KMS-11 (cell line): ENCODE data around the gene ARL4D.

Experiments
- H2AFZ ChIP-seq: fragments of 200-600 bp; sonication (generic); 2 replicates; pipeline ENCODE4 v1.6.1; 2016; ENCODE audit warnings: antibody characterized with exemption, mixed run types, low read depth
- H3K27ac ChIP-seq: fragments of 200-600 bp; sonication (generic); 2 replicates; pipeline ENCODE4 v1.6.1; 2016; ENCODE audit warnings: mild to moderate bottlenecking, mixed run types
- H3K27me3 ChIP-seq: fragments of 200-600 bp; sonication (generic); 2 replicates; pipeline ENCODE4 v1.6.1; 2017; ENCODE audit warnings: mild to moderate bottlenecking, low read depth, mixed run types, moderate library complexity; ENCODE audit not compliant: insufficient read depth
- H3K36me3 ChIP-seq: fragments of 200-600 bp; sonication (generic); 2 replicates; pipeline ENCODE4 v1.6.1; 2017; ENCODE audit warnings: mild to moderate bottlenecking, mixed run types; ENCODE audit not compliant: insufficient read depth
- H3K4me1 ChIP-seq: fragments of 200-600 bp; sonication (generic); 2 replicates; pipeline ENCODE4 v1.6.1; 2016; ENCODE audit warnings: mild to moderate bottlenecking, low read depth, mixed run types; ENCODE audit not compliant: poor library complexity, severe bottlenecking
- H3K4me2 ChIP-seq: fragments of 200-600 bp; sonication (generic); 2 replicates; pipeline ENCODE4 v1.7.0; 2016; ENCODE audit warnings: mild to moderate bottlenecking, mixed run types
- H3K4me3 ChIP-seq: fragments of 200-600 bp; sonication (generic); IDR thresholded peaks from 2 replicates; pipeline ENCODE4 v1.6.1; 2017; ENCODE audit warnings: low read depth, low read length, mixed read lengths; ENCODE audit not compliant: insufficient read depth
- H3K79me2 ChIP-seq: fragments of 200-600 bp; sonication (generic); 2 replicates; pipeline ENCODE4 v1.6.1; 2016; ENCODE audit warnings: low read depth, mixed run types; ENCODE audit not compliant: insufficient read depth
- H3K9ac ChIP-seq: fragments of 200-600 bp; sonication (generic); 2 replicates; pipeline ENCODE4 v1.6.1; 2016; ENCODE audit warnings: mild to moderate bottlenecking, mixed run types
- H4K20me1 ChIP-seq: fragments of 200-600 bp; sonication (generic); 2 replicates; pipeline ENCODE4 v1.6.1; 2016; ENCODE audit warnings: mild to moderate bottlenecking, mixed run types; ENCODE audit not compliant: insufficient read depth
- TF ChIP-seq, protein P1 (sequence below): fragments of 200-600 bp; sonication (generic); conservative IDR thresholded peaks from 2 replicates; pipeline ENCODE4 v1.6.1; 2017; ENCODE audit warnings: low read depth, mild to moderate bottlenecking, antibody characterized with exemption, low read length, moderate library complexity, mixed read lengths

The ARL4D gene

DNA sequence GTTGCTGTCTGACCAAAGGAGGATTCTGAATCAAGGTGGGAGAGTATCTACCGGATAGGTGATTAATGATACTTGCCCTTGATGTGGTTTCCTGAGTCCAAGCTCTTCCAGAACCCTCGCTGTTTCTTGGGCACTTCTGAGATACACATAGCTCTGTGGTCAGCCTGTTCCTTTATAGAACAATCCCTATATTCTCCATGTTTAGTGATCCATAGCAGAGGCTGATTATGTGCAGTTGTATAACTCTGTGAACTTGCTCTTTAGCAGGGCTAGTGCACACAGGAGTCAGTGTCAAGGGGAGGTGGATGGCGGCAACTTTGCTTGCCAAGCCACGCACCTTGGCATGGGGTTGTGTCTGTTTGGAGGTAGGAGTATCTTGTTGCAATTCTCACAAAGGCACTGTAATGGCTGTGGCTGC is 36.1 kb downstream of the ARL4D start:
- Histone ChIP-seq H4K20me1 (no peaks in the 10 kb centered on the region), H3K36me3 (no peaks in the 10 kb centered on the region), H3K27ac (no peak overlapping the region), H3K4me2 (no peak overlapping the region), H2AFZ (no peak overlapping the region), H3K27me3 (peaks cover 6% of the 10 kb centered on the region; the same call in 1 of the 2 replicates), H3K9ac (no peak overlapping the region), H3K79me2 (no peaks in the 10 kb centered on the region), H3K4me3 (no peak overlapping the region), H3K4me1 (no peaks in the 10 kb centered on the region)
- TF ChIP-seq, protein P1, sequence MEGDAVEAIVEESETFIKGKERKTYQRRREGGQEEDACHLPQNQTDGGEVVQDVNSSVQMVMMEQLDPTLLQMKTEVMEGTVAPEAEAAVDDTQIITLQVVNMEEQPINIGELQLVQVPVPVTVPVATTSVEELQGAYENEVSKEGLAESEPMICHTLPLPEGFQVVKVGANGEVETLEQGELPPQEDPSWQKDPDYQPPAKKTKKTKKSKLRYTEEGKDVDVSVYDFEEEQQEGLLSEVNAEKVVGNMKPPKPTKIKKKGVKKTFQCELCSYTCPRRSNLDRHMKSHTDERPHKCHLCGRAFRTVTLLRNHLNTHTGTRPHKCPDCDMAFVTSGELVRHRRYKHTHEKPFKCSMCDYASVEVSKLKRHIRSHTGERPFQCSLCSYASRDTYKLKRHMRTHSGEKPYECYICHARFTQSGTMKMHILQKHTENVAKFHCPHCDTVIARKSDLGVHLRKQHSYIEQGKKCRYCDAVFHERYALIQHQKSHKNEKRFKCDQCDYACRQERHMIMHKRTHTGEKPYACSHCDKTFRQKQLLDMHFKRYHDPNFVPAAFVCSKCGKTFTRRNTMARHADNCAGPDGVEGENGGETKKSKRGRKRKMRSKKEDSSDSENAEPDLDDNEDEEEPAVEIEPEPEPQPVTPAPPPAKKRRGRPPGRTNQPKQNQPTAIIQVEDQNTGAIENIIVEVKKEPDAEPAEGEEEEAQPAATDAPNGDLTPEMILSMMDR: no peak

GRCh38 chr17:43437756-43438155 is 39.0 kb downstream of the ARL4D start:
- no peaks in the 10 kb centered on the region for H4K20me1 ChIP-seq
- TF ChIP-seq, protein P1: no peak
- no peak overlapping the region for H3K4me2 ChIP-seq
- H3K36me3 ChIP-seq: no peaks in the 10 kb centered on the region
- H3K4me3 ChIP-seq: no peak overlapping the region
- no peak overlapping the region for H2AFZ ChIP-seq
- H3K27ac ChIP-seq: no peak overlapping the region
- no peaks in the 10 kb centered on the region; the same call in 1 of the 2 replicates for H3K27me3 ChIP-seq
- H3K4me1 ChIP-seq: no peaks in the 10 kb centered on the region
- no peaks in the 10 kb centered on the region for H3K79me2 ChIP-seq
- H3K9ac ChIP-seq: no peak overlapping the region

DNA sequence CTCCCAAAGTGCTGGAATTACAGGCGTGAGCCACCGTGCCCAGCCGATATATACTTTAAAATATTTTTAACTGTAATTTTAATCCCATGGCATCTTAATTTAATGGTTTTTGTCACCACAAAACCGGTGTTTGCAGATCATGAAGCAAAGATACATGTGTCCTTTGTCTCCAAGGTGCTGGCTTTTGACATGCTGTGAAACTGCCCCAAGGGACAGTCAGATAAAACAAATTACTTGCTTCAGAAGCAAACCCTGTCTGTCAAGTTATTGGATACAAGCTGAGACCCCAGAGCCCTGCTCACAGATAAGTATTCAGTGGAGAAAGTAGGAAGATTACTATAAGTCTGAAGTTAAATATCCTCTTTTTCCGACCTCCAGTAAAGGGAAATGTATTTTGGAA is 39.8 kb downstream of the ARL4D start:
- Histone ChIP-seq H3K27ac (no peak overlapping the region), H4K20me1 (no peaks in the 10 kb centered on the region), H3K4me3 (no peak overlapping the region), H2AFZ (no peak overlapping the region), H3K36me3 (no peaks in the 10 kb centered on the region), H3K9ac (no peak overlapping the region), H3K4me1 (no peaks in the 10 kb centered on the region), H3K79me2 (no peaks in the 10 kb centered on the region), H3K27me3 (no peaks in the 10 kb centered on the region; the same call in 1 of the 2 replicates), H3K4me2 (no peak overlapping the region)
- TF ChIP-seq, protein P1: no peak

DNA sequence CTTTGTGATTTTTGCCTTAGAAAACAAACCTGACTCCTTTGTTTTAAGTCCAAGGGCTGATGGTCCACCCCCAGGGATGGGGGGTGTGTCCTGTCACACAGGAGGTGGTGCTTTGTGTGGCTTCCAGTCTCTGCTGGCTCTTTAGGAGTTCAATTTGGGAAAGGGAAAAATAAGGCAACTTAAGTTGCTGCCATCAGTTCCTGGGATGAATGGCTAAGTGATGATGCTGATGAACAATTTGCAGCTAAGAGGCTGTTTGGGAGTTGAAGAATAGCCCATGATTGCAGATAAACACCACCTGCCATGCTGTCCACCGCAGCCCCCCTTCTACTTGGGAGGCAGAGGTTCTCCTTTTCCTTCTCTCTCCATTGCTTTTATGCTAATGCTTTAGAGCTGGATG is 40.2 kb downstream of the ARL4D start:
- TF ChIP-seq, protein P1: no peak

GRCh38 chr17:43442711-43443110 is 43.9 kb downstream of the ARL4D start:
- H3K27me3 ChIP-seq: no peaks in the 10 kb centered on the region
- no peaks in the 10 kb centered on the region for H4K20me1 ChIP-seq
- H3K4me1 ChIP-seq: no peaks in the 10 kb centered on the region
- H3K4me2 ChIP-seq: no peak overlapping the region
- no peak overlapping the region for H3K9ac ChIP-seq
- no peak overlapping the region for H3K27ac ChIP-seq
- no peaks in the 10 kb centered on the region for H3K36me3 ChIP-seq
- TF ChIP-seq, protein P1: no peak
- no peak overlapping the region for H2AFZ ChIP-seq
- H3K79me2 ChIP-seq: no peaks in the 10 kb centered on the region
- H3K4me3 ChIP-seq: no peak overlapping the region

More for the DNA sequence above, 40.2 kb downstream of the ARL4D start:
- no peak overlapping the region for H3K4me2 ChIP-seq
- no peak overlapping the region for H3K27ac ChIP-seq
- no peaks in the 10 kb centered on the region for H4K20me1 ChIP-seq
- no peak overlapping the region for H2AFZ ChIP-seq
- H3K9ac ChIP-seq: no peak overlapping the region
- no peaks in the 10 kb centered on the region for H3K36me3 ChIP-seq
- no peaks in the 10 kb centered on the region for H3K79me2 ChIP-seq
- no peak overlapping the region for H3K4me3 ChIP-seq
- H3K27me3 ChIP-seq: no peaks in the 10 kb centered on the region; the same call in 1 of the 2 replicates
- no peaks in the 10 kb centered on the region for H3K4me1 ChIP-seq
